BJ (cell line): ENCODE data around the gene ZNF445. TPM values are rescaled to one million over a fixed set of nuclear protein-coding genes. Genes with fewer than 3 reads are reported as not detected.

Experiments used
- CTCF ChIA-PET: fragments of 350-600 bp; formaldehyde crosslinking; extraction: SDS; loops from one replicate; lab custom pipeline; 2021; ENCODE audit warnings: antibody characterized with exemption, inconsistent platforms; lab: Yijun Ruan, JAX
- POLR2A ChIA-PET: fragments of 300-600 bp; sonication (Branson Sonifier 250); formaldehyde crosslinking; extraction: SDS; loops from one replicate; lab custom pipeline; 2021; ENCODE audit warnings: antibody characterized with exemption; lab: Charles Lee
- DNase-seq: peaks from one replicate; pipeline ENCODE4 v3.0.0-alpha.2; 2011; ENCODE audit warnings: low read depth
- H3K27me3 ChIP-seq: 2 replicates; pipeline ENCODE4 v1.6.0; 2011; ENCODE audit warnings: low read length; ENCODE audit not compliant: control insufficient read depth, insufficient read depth
- H3K36me3 ChIP-seq: 2 replicates; pipeline ENCODE4 v1.5.1; 2011; ENCODE audit warnings: low read length; ENCODE audit not compliant: control insufficient read depth, insufficient read depth
- H3K4me3 ChIP-seq: 2 replicates; pipeline ENCODE4 v1.5.1; 2011; ENCODE audit warnings: low read depth, mild to moderate bottlenecking, control low read depth, low read length
- polyA plus RNA-seq: library from polyadenylated mRNA; depleted of rRNA; stranded (reverse); fragments of >200 nt; gene quantifications from 2 replicates; pipeline ENCODE4 v1.2.3, GENCODE V29; 2011; rRNA removed
- TF ChIP-seq, protein P1 (sequence below): IDR thresholded peaks from 2 replicates; pipeline ENCODE4 v1.5.1; 2011; ENCODE audit warnings: low read depth, mild to moderate bottlenecking, control low read depth, inconsistent platforms, low read length, moderate library complexity; ENCODE audit not compliant: insufficient read depth

The ZNF445 gene
- polyA plus RNA-seq, 1 experiment: 2.7 TPM

DNA sequence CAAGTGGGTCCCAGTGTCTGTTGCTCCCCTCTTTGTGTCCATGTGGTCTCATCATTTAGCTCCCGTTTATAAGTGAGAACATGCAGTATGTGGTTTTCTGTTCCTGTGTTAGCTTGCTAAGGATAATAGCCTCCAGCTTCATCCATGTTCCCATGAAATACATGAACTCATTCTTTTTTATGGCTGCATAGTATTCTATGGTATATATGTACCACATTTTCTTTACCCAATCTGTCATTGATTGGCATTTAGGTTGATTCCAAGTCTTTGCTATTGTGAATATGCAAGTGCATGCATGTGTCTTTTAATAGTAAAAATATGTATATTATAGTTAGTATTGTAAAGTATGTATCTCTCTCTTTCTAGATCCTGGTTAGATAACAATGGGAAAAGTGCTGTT, 85.0 kb downstream of the ZNF445 start:
- ChIA-PET POLR2A (no interaction called here), CTCF (no interaction called here)
- Histone ChIP-seq H3K36me3 (no peaks in the 10 kb centered on the region), H3K4me3 (no peak overlapping the region), H3K27me3 (no peaks in the 10 kb centered on the region)
- TF ChIP-seq, protein P1, sequence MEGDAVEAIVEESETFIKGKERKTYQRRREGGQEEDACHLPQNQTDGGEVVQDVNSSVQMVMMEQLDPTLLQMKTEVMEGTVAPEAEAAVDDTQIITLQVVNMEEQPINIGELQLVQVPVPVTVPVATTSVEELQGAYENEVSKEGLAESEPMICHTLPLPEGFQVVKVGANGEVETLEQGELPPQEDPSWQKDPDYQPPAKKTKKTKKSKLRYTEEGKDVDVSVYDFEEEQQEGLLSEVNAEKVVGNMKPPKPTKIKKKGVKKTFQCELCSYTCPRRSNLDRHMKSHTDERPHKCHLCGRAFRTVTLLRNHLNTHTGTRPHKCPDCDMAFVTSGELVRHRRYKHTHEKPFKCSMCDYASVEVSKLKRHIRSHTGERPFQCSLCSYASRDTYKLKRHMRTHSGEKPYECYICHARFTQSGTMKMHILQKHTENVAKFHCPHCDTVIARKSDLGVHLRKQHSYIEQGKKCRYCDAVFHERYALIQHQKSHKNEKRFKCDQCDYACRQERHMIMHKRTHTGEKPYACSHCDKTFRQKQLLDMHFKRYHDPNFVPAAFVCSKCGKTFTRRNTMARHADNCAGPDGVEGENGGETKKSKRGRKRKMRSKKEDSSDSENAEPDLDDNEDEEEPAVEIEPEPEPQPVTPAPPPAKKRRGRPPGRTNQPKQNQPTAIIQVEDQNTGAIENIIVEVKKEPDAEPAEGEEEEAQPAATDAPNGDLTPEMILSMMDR: no peak
- DNase-seq: no peak

DNA sequence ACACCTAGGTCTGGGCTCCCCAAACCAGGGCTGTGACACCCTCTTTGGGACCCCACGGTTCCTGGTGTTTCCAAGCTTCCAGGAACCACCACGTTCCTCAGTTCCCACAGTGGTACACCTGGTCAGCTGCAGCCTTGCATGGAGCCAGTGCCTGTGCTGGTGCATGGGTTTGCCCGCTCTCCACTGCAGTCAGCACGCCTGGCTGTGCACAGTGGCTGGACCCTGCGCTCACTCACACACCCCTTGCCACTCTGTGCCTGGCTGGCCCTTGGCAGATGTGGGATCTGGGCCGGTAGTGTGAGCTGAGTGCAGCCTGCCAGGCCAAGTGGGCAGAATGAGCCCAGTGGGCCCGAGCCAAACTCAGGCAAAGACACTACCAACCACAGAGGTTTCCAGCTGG, 90.1 kb downstream of the ZNF445 start:
- no peak for DNase-seq
- CTCF ChIA-PET: interaction anchor here (0.6 kb wide), 2 partner anchors 9 to 55 kb away, joined by 3 to 5 read pairs; no protein-coding TSS in a partner anchor
- no peaks in the 10 kb centered on the region for H3K27me3 ChIP-seq
- H3K36me3 ChIP-seq: peaks cover 1% of the 10 kb centered on the region; the same call in 1 of the 2 replicates
- no peak overlapping the region for H3K4me3 ChIP-seq
- POLR2A ChIA-PET: no interaction called here
- TF ChIP-seq, protein P1: no peak

Other genes with a start within 250 kb of the ZNF445 start
- gene TOPAZ1, start 235.8 kb downstream of the ZNF445 start, polyA plus RNA-seq: not detected in 2 replicates
- gene TCAIM, start 138.9 kb downstream of the ZNF445 start, polyA plus RNA-seq: 10.1 and 18.0 TPM in 2 replicates
- gene ZKSCAN7, start 77.5 kb upstream of the ZNF445 start, polyA plus RNA-seq: 4.7 and 4.8 TPM in 2 replicates
- gene ZNF660, start 107.3 kb upstream of the ZNF445 start, polyA plus RNA-seq: 0.27 and 0.72 TPM in 2 replicates
- 6.8 and 8.0 TPM in 2 replicates for gene ZNF197, start 147.4 kb upstream of the ZNF445 start, polyA plus RNA-seq
- gene ZNF35, start 171.1 kb upstream of the ZNF445 start, polyA plus RNA-seq: 4.7 and 5.3 TPM in 2 replicates
- gene ZNF502, start 235.0 kb upstream of the ZNF445 start, polyA plus RNA-seq: 2.0 and 3.2 TPM in 2 replicates